ENCODE data around the gene DSTN. TPM values are rescaled to one million over a fixed set of nuclear protein-coding genes. Genes with fewer than 3 reads are reported as not detected.

DSTN gene
- total and polyA plus RNA-seq, 2 donors (not counting 3 experiments of a cell fraction or from before 2014, with no cell fraction given): 66.1 to 300 TPM

DNA sequence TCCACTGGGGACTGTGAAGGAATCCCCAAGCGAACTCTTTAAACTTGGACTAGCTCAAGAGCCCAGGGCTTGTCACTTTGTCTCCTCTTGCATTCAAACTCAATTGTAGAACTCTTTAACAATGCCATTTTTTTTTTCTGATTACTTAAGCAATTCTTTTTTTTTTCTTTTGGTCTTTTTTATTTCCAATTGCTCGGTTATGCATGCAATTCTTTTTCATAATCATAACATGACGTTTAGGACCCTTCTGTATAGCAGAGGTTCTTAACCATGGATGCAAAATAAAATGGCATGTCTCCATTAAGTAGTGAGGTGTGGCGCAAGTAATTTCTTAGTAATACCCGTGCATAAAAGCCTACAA is 38.2 kb upstream of the DSTN start:
- H3K9ac ChIP-seq (replicated peaks; ENCODE audit: extremely low read depth, insufficient read depth, low read length): peak overlapping the region; percentile 49
- dilution Hi-C loops (cut with MboI; ENCODE audit: extremely low pct_ligation_motif_present, low sequenced_read_pairs): no loop called here
- intact Hi-C loops (cut with micrococcal nuclease): loop anchor here (1.0 to 10.0 kb wide), 7 partner anchors 11 to 463 kb away; partner anchors contain the start of gene RRBP1
- H2AFZ ChIP-seq (ENCODE audit: low read depth, low read length): peak overlapping the region; percentile 78
- BruUV-seq (replicated peaks): no TSS peak
- H3K4me1 ChIP-seq (ENCODE audit: control insufficient read depth, extremely low read depth, insufficient read depth, low read length): peaks cover 15% of the 10 kb centered on the region
- no peaks in the 10 kb centered on the region for H3K36me3 ChIP-seq (ENCODE audit: control insufficient read depth in 2 of 2, extremely low read depth in 1 of 2, insufficient read depth in 2 of 2, low read length in 2 of 2)
- no peaks in the 10 kb centered on the region for H3K79me2 ChIP-seq (ENCODE audit: control insufficient read depth, insufficient read depth, low read length)
- DNase-seq (ENCODE audit: low read depth, low spot score): no peak
- CTCF ChIA-PET: interaction anchor here (0.9 to 3.6 kb wide), 9 partner anchors 9 to 407 kb away, joined by 3 to 44 read pairs (median 6); partner anchors contain the start of gene DSTN
- FAIRE-seq: peak; percentile 55
- no peaks in the 10 kb centered on the region for H3K9me1 ChIP-seq (replicated peaks; ENCODE audit: control insufficient read depth, extremely low read depth, insufficient read depth, low read length)
- no peaks in the 10 kb centered on the region for H4K20me1 ChIP-seq (replicated peaks; ENCODE audit: control insufficient read depth, extremely low read depth, insufficient read depth, low read length)
- H3K4me2 ChIP-seq (ENCODE audit: insufficient read depth, low read length): peak overlapping the region; percentile 81
- TF ChIP-seq JUN (IDR thresholded peaks at IDR 0.05; ENCODE audit: borderline replicate concordance, insufficient read depth, insufficient read length, low read depth) (no peak), GATA2 (IDR thresholded peaks at IDR 0.05; ENCODE audit: insufficient read depth, insufficient read length, low read depth, low read length) (no peak), EZH2 (IDR thresholded peaks at IDR 0.05; ENCODE audit: borderline replicate concordance, low read depth, low read length, severe bottlenecking) (no peak), MYC (IDR thresholded peaks at IDR 0.05; ENCODE audit: low read depth, low read length) (no peak), POLR2A (IDR thresholded peaks at IDR 0.05; ENCODE audit: low read depth, low read length) (no peak), POLR2AphosphoS5 (IDR thresholded peaks at IDR 0.05; ENCODE audit: insufficient read depth, low read depth, low read length) (no peak), FOS (IDR thresholded peaks at IDR 0.05; ENCODE audit: borderline replicate concordance, insufficient read depth, low read length) (no peak)
- TF ChIP-seq, protein P1, sequence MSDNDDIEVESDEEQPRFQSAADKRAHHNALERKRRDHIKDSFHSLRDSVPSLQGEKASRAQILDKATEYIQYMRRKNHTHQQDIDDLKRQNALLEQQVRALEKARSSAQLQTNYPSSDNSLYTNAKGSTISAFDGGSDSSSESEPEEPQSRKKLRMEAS (IDR thresholded peaks at IDR 0.05; ENCODE audit: insufficient read depth, insufficient read length): no peak
- TF ChIP-seq, protein P2, sequence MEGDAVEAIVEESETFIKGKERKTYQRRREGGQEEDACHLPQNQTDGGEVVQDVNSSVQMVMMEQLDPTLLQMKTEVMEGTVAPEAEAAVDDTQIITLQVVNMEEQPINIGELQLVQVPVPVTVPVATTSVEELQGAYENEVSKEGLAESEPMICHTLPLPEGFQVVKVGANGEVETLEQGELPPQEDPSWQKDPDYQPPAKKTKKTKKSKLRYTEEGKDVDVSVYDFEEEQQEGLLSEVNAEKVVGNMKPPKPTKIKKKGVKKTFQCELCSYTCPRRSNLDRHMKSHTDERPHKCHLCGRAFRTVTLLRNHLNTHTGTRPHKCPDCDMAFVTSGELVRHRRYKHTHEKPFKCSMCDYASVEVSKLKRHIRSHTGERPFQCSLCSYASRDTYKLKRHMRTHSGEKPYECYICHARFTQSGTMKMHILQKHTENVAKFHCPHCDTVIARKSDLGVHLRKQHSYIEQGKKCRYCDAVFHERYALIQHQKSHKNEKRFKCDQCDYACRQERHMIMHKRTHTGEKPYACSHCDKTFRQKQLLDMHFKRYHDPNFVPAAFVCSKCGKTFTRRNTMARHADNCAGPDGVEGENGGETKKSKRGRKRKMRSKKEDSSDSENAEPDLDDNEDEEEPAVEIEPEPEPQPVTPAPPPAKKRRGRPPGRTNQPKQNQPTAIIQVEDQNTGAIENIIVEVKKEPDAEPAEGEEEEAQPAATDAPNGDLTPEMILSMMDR (IDR thresholded peaks at IDR 0.05; ENCODE audit: extremely low read depth in 1 of 2, insufficient read depth in 1 of 2, low read depth in 1 of 2, low read length in 2 of 2): no peak
- H3K4me3 ChIP-seq (replicated peaks in 1 of 3; ENCODE audit: insufficient read depth in 1 of 3, low read depth in 1 of 3, low read length in 3 of 3): peak overlapping the region; percentile 16 to 47 (median 45)
- H3K27ac ChIP-seq (ENCODE audit: insufficient read depth, low read depth, low read length): peak overlapping the region; percentile 41
- H3K9me3 ChIP-seq (replicated peaks; ENCODE audit: control insufficient read depth, insufficient read depth, low read length): no peaks in the 10 kb centered on the region
- H3K27me3 ChIP-seq (ENCODE audit: control insufficient read depth in 2 of 2, insufficient read depth in 2 of 2, low read length in 2 of 2): no peaks in the 10 kb centered on the region
- POLR2A ChIA-PET: interaction anchor here (1.0 kb wide), 1 partner anchor 39 kb away, joined by 5 read pairs; the partner anchor contains the start of gene DSTN

Measured in endothelial cell of umbilical vein (primary cell).